Upper lobe of left lung (tissue), 6 donors: ENCODE data around the gene MEF2A. TPM values are rescaled to one million over a fixed set of nuclear protein-coding genes. Genes with fewer than 3 reads are reported as not detected.
A peak's percentile ranks its signal among the peaks of the same experiment; 100 is the strongest.

ENCODE experiments used
- ATAC-seq, 2 donors: fragments of 200-7000 bp; cut with Tn5 transposase; one replicate each; pipeline ENCODE4 v1.9.1; 2022; ENCODE audit warnings: mild to moderate bottlenecking in 2 of 2, moderate library complexity in 2 of 2; ENCODE audit not compliant: low FRiP score in 2 of 2
- DNase-seq, 2 donors: peaks; one replicate each; pipeline ENCODE4 v3.0.0-alpha.2; 2019 to 2020
- H3K27ac ChIP-seq, 4 donors: fragments of 200-600 bp; sonication (generic); one replicate each; pipeline ENCODE4 v1.5.1; 2016 to 2019
- H3K27me3 ChIP-seq, 4 donors: fragments of 200-600 bp; sonication (generic); one replicate each; pipeline ENCODE4 v1.5.1; 2017 to 2019
- H3K36me3 ChIP-seq, 4 donors: fragments of 200-600 bp; sonication (generic); one replicate each; pipeline ENCODE4 v1.5.1; 2016 to 2019
- H3K4me1 ChIP-seq, 4 donors: fragments of 200-600 bp; sonication (generic); one replicate each; pipeline ENCODE4 v1.5.1; 2018 to 2019
- H3K4me3 ChIP-seq, 4 donors: fragments of 200-600 bp; sonication (generic); one replicate each; pipeline ENCODE4 v1.5.1; 2017 to 2019; ENCODE audit warnings: mild to moderate bottlenecking in 2 of 4, moderate library complexity in 1 of 4
- H3K9me3 ChIP-seq, 4 donors: fragments of 200-600 bp; sonication (generic); one replicate each; pipeline ENCODE4 v1.5.1; 2018 to 2019
- EP300 ChIP-seq, 4 donors: sonication (generic); formaldehyde crosslinking; IDR thresholded peaks; one replicate each; pipeline ENCODE4 v1.5.1; 2017; ENCODE audit warnings: antibody characterized with exemption in 4 of 4, control low read depth in 2 of 4
- POLR2A ChIP-seq, 4 donors: fragments of 450-650 bp; IDR thresholded peaks; one replicate each; pipeline ENCODE4 v1.5.1; 2016 to 2017; ENCODE audit warnings: antibody characterized with exemption in 4 of 4, mild to moderate bottlenecking in 2 of 4
- POLR2AphosphoS5 ChIP-seq, 2 donors: sonication (generic); formaldehyde crosslinking; IDR thresholded peaks; one replicate each; pipeline ENCODE4 v1.5.1; 2017; ENCODE audit warnings: antibody characterized with exemption in 2 of 2
- WGBS, 2 donors: methylation state at CpG; one replicate each; pipeline ENCODE4 v1.1.5; 2017 to 2018; 5-methylcytosine and 5-hydroxymethylcytosine counted together
- total RNA-seq, 6 donors: library from RNA; depleted of rRNA in 4 of 6; stranded (reverse); fragments of >200 nt in 4 of 6; gene quantifications; one replicate each; pipeline versions ENCODE4 v1.1.0 to v1.2.1, GENCODE V29; 2016 to 2021
- TF ChIP-seq, protein P1 (sequence below), 6 experiments: fragments of 450-650 bp in 4 of 6; fragments of 200-600 bp in 2 of 6; sonication (generic) in 2 of 6; IDR thresholded peaks; one replicate each; pipeline ENCODE4 v1.5.1; 2016 to 2019; ENCODE audit warnings: antibody characterized with exemption in 6 of 6
- donor health status: DM: no; HTN: no; CAD: no; lungs with moderate emphysema.
- donor health status: DM: no; HTN: yes; CAD: no; lungs with severe emphysema.

The MEF2A gene
- total RNA-seq, 6 donors from 2014 or later = 54.9 to 89.1 (median 75.2) TPM

DNA sequence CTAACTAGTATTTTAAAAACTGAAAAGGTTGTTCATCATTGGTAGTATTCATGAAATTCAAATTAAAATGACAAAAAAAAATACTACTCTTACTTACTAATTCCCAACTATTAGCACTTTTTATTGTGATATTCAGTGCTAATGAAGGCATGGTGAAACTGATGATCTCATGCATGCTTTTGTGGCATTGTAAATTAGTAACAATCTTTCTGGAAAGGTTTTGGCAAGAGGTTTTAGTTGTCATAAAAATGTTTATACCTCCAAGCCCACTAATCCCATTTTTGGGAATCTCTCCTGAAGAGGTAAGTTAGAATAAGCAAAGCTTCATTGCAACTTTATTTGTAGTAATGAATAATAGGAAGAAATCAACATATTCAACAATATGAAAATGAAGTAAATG, 114.5 kb downstream of the MEF2A start:
- Histone ChIP-seq H3K4me1 (peaks cover 0 to 4% (median 0%) of the 10 kb centered on the region in 4 donors), H3K27ac (peak overlapping the region in 1 of 4 donors; percentile 6), H3K27me3 (no peaks in the 10 kb centered on the region), H3K9me3 (no peaks in the 10 kb centered on the region), H3K4me3 (no peak overlapping the region), H3K36me3 (peaks cover 0 to 52% (median 18%) of the 10 kb centered on the region in 4 donors)
- no peak for ATAC-seq
- TF ChIP-seq POLR2AphosphoS5 (IDR thresholded peaks at IDR 0.05) (no peak), POLR2A (IDR thresholded peaks at IDR 0.05) (no peak), EP300 (IDR thresholded peaks at IDR 0.05) (no peak)
- TF ChIP-seq, protein P1, sequence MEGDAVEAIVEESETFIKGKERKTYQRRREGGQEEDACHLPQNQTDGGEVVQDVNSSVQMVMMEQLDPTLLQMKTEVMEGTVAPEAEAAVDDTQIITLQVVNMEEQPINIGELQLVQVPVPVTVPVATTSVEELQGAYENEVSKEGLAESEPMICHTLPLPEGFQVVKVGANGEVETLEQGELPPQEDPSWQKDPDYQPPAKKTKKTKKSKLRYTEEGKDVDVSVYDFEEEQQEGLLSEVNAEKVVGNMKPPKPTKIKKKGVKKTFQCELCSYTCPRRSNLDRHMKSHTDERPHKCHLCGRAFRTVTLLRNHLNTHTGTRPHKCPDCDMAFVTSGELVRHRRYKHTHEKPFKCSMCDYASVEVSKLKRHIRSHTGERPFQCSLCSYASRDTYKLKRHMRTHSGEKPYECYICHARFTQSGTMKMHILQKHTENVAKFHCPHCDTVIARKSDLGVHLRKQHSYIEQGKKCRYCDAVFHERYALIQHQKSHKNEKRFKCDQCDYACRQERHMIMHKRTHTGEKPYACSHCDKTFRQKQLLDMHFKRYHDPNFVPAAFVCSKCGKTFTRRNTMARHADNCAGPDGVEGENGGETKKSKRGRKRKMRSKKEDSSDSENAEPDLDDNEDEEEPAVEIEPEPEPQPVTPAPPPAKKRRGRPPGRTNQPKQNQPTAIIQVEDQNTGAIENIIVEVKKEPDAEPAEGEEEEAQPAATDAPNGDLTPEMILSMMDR (IDR thresholded peaks at IDR 0.05) = no peak
- no peak for DNase-seq

DNA sequence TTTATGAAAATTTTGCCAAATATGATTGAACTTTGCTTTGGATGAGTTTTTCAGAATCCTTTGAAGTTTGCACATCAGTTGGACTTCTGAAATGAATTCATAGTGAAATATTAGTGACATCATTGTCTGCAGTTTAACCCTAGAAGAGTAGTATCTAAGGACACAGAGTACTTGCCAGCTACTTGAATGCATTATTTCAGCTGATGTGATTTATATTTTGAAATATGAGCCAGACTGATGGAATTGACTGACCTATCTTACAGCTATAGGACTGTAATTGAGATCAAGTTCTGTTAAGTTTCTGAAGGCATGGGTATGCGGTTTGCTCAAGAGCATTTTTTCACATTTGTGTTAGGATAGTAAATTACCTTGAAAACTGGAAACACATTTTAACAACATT, 116.2 kb downstream of the MEF2A start:
- no peak for DNase-seq
- H3K27me3 ChIP-seq = no peaks in the 10 kb centered on the region
- H3K9me3 ChIP-seq = peaks cover 0 to 8% (median 3%) of the 10 kb centered on the region in 4 donors
- TF ChIP-seq POLR2AphosphoS5 (IDR thresholded peaks at IDR 0.05) (no peak), POLR2A (IDR thresholded peaks at IDR 0.05) (no peak), EP300 (IDR thresholded peaks at IDR 0.05) (no peak)
- TF ChIP-seq, protein P1 (IDR thresholded peaks at IDR 0.05) = no peak
- no peak for ATAC-seq
- H3K36me3 ChIP-seq = peaks cover 0 to 35% (median 6%) of the 10 kb centered on the region in 4 donors
- peak overlapping the region in 1 of 4 donors; percentile 69 for H3K27ac ChIP-seq
- peaks cover 0 to 4% (median 0%) of the 10 kb centered on the region in 4 donors for H3K4me1 ChIP-seq
- no peak overlapping the region for H3K4me3 ChIP-seq
- WGBS, 2 donors = 85 to 95% methylated on average over 1 of the region's 1 CpG

DNA sequence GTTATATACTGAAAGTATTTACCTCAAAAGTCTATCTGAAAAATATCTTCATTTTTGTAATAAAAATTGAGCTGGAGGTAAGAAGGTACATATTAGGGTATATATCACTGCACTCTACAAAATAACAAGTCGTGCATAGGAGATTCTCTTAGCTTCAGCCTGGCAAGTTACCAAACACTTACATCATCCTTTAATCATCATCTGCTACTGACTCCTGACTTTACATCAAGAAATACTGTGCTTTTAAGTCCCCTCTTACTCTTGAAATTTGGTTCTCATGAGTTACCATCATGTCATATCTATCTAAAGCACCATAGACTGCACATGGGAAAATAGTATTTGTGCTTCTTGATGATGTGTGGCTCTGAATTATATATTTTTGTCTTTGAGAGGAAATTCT, 116.7 kb downstream of the MEF2A start:
- Histone ChIP-seq H3K9me3 (peaks cover 0 to 8% (median 3%) of the 10 kb centered on the region in 4 donors), H3K27ac (peak overlapping the region in 3 of 4 donors; percentile 35 to 76 (median 69)), H3K4me3 (no peak overlapping the region), H3K4me1 (peaks cover 0 to 4% (median 0%) of the 10 kb centered on the region in 4 donors), H3K27me3 (no peaks in the 10 kb centered on the region), H3K36me3 (peaks cover 0 to 31% (median 6%) of the 10 kb centered on the region in 4 donors)
- 46 to 54% methylated on average over 1 of the region's 1 CpG for WGBS, 2 donors
- TF ChIP-seq, protein P1 (IDR thresholded peaks at IDR 0.05) = no peak
- TF ChIP-seq POLR2A (IDR thresholded peaks at IDR 0.05) (no peak), EP300 (IDR thresholded peaks at IDR 0.05) (no peak), POLR2AphosphoS5 (IDR thresholded peaks at IDR 0.05) (no peak)
- DNase-seq (no peak), ATAC-seq (peak in 1 of 2 donors; percentile 42)

DNA sequence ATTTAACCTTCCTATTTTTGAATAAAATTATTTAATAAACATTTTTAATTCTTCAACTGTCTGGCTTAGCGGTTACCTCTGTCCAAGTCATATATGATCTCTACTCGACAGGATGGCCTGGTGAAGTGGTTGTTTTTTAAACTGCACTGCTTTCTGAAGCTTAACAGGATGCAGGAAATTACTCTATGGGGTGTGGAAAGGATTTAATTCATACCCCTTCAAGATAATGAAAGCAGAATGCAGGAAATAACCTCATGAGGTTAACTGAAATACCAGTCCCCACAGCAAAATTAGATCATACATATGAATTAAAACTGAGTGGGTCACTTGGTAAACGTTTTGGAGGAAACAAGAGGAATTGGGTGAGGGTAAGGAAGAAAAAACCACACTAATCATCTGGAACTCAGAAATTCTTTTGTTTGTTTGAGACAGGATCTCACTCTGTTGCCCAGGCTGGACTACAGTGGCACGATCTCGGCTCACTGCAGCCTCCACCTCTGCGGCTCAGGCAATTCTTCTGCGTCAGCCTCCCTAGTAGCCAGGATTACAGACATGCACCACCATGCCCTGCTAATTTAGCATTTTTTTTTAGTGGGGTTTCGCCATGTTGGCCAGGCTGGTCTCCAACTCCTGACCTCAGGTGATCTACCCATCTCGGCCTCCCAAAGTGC, 117.4 kb downstream of the MEF2A start:
- no peak for TF ChIP-seq EP300 (IDR thresholded peaks at IDR 0.05)
- TF ChIP-seq POLR2A (IDR thresholded peaks at IDR 0.05) = no peak
- TF ChIP-seq POLR2AphosphoS5 (IDR thresholded peaks at IDR 0.05) = no peak
- TF ChIP-seq, protein P1 (IDR thresholded peaks at IDR 0.05) = no peak
- Histone ChIP-seq H3K36me3 (peaks cover 0 to 32% (median 6%) of the 10 kb centered on the region in 4 donors), H3K27me3 (no peaks in the 10 kb centered on the region), H3K4me1 (peaks cover 0 to 4% (median 0%) of the 10 kb centered on the region in 4 donors), H3K4me3 (no peak overlapping the region), H3K27ac (peak overlapping the region; percentile 35 to 76 (median 56)), H3K9me3 (peaks cover 0 to 8% (median 3%) of the 10 kb centered on the region in 4 donors)
- ATAC-seq (no peak), DNase-seq (no peak)
- WGBS, 2 donors = 59 to 69% methylated on average over 9 of the region's 9 CpGs
